Ovary (tissue), 3 donors: Measurements from ENCODE around the gene LAYN.

ENCODE experiments used
- EP300 ChIP-seq: sonication (generic); formaldehyde crosslinking; IDR thresholded peaks from one replicate; pipeline ENCODE4 v1.6.1; 2017; ENCODE audit warnings: antibody characterized with exemption
- POLR2A ChIP-seq: fragments of 450-650 bp; IDR thresholded peaks from one replicate; pipeline ENCODE4 v1.6.1; 2017; ENCODE audit warnings: antibody characterized with exemption, mild to moderate bottlenecking, moderate library complexity
- TF ChIP-seq, protein P1 (sequence below), 3 donors: fragments of 450-650 bp in 2 of 3; fragments of 200-600 bp in 1 of 3; IDR thresholded peaks; one replicate each; pipeline versions ENCODE4 v1.5.1 to v1.8.0; 2016 to 2022; ENCODE audit warnings: antibody characterized with exemption in 3 of 3, mild to moderate bottlenecking in 1 of 3
- donor health status: DM: no; HTN: no; CAD: no.

DNA sequence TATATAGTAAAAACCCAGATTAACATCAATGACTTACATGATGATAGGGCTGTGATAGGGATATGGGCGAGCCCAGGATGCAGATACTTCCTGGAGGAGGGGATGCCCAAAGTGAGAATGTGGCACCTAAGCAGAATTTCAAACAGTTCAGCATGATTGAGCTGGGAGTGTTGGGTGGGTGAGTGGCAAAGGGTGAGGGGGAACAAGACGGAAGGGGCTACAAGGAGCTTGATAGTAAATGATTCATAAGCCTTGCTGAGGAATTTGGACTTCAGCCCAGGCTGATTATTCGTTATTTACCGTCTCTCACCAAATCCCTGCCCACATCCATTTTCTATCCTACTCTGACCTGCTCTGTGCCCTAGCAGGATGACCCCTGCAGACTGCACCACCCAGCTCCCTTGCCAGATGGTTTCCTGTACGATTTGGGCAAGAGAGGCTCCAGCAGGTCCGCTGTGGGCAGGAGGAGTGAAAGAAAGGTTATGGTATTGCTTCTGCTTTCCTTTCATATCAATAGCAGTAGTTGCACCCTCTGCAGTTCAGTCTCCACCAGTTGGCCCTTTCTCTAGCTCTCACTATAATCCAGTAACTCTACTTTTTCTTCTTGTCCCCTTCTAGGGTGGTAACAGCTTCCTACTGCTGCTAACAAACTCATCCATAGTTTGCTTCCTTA, 31.4 kb downstream of the LAYN start:
- TF ChIP-seq, protein P1, sequence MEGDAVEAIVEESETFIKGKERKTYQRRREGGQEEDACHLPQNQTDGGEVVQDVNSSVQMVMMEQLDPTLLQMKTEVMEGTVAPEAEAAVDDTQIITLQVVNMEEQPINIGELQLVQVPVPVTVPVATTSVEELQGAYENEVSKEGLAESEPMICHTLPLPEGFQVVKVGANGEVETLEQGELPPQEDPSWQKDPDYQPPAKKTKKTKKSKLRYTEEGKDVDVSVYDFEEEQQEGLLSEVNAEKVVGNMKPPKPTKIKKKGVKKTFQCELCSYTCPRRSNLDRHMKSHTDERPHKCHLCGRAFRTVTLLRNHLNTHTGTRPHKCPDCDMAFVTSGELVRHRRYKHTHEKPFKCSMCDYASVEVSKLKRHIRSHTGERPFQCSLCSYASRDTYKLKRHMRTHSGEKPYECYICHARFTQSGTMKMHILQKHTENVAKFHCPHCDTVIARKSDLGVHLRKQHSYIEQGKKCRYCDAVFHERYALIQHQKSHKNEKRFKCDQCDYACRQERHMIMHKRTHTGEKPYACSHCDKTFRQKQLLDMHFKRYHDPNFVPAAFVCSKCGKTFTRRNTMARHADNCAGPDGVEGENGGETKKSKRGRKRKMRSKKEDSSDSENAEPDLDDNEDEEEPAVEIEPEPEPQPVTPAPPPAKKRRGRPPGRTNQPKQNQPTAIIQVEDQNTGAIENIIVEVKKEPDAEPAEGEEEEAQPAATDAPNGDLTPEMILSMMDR (IDR thresholded peaks at IDR 0.05), result no peak
- TF ChIP-seq POLR2A (no peak), EP300 (no peak)
